Activated CD4-positive, alpha-beta memory T cell treated with anti-CD3 and anti-CD28 coated beads for 36 hours (primary cell): ENCODE data around the gene ARF5. TPM values are rescaled to one million over a fixed set of nuclear protein-coding genes. Genes with fewer than 3 reads are reported as not detected.
A peak's percentile ranks its signal among the peaks of the same experiment; 100 is the strongest.

ENCODE experiments used
- CTCF ChIA-PET: fragments of 350-600 bp; sonication (Branson Sonifier 250); formaldehyde crosslinking; loops from one replicate; lab custom pipeline; 2021; ENCODE audit warnings: antibody characterized with exemption, inconsistent platforms; lab: Charles Lee
- POLR2A ChIA-PET: fragments of 350-600 bp; sonication (Branson Sonifier 250); formaldehyde crosslinking; loops from one replicate; lab custom pipeline; 2021; ENCODE audit warnings: antibody characterized with exemption; lab: Charles Lee
- DNase-seq: peaks from one replicate; pipeline ENCODE4 v3.0.0-alpha.2; 2020
- H3K27ac Mint-ChIP-seq: one replicate; pipeline ENCODE4 v1.8.0; 2021; ENCODE audit warnings: mixed read lengths
- H3K27me3 Mint-ChIP-seq: one replicate; pipeline ENCODE4 v1.8.0; 2021; ENCODE audit warnings: mixed read lengths
- H3K36me3 Mint-ChIP-seq: one replicate; pipeline ENCODE4 v1.8.0; 2021; ENCODE audit warnings: mixed read lengths
- H3K4me1 Mint-ChIP-seq: one replicate; pipeline ENCODE4 v1.8.0; 2021; ENCODE audit warnings: low read depth, mixed read lengths
- H3K4me3 Mint-ChIP-seq: one replicate; pipeline ENCODE4 v1.8.0; 2021; ENCODE audit warnings: mild to moderate bottlenecking, mixed read lengths
- H3K9me3 Mint-ChIP-seq: one replicate; pipeline ENCODE4 v1.8.0; 2021; ENCODE audit warnings: mixed read lengths
- intact Hi-C: fragments of 100-400 bp; cut with micrococcal nuclease; formaldehyde crosslinking; loops from one replicate; pipeline ENCODE4 v1.15.1; 2023
- total RNA-seq, 2 experiments: library from RNA; stranded (reverse); gene quantifications; one replicate each; pipeline ENCODE4 v1.2.3, GENCODE V29; 2021

The ARF5 gene
- total RNA-seq, 2 experiments from 2014 or later: 128 to 129 TPM

DNA sequence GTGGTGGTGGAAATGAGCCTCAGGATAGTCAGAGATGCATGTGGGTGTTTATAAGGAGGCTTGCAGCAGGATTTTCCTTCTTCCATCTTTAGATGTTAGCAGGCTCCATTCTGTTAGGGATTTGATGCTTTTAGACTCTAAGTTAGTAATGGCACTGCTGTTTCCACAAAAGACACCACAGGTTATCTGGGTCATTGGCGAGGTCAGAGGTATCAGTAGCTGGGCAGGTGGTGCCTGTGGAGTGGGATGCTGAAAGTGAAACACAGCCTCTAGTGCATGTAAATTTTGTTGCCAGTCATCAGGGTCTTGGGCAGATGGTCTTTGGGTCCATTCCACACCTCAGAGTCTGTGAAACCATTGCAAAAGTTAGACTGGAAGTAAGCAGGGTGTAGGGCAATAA is 30.6 kb downstream of the ARF5 start:
- H3K36me3 Mint-ChIP-seq: no peaks in the 10 kb centered on the region
- H3K27me3 Mint-ChIP-seq: peaks cover 42% of the 10 kb centered on the region
- no peak for DNase-seq
- H3K4me1 Mint-ChIP-seq: peaks cover 6% of the 10 kb centered on the region
- no peaks in the 10 kb centered on the region for H3K9me3 Mint-ChIP-seq
- no peak overlapping the region for H3K27ac Mint-ChIP-seq
- CTCF ChIA-PET: no interaction called here
- intact Hi-C loops: no loop called here
- POLR2A ChIA-PET: no interaction called here
- H3K4me3 Mint-ChIP-seq: no peak overlapping the region

DNA sequence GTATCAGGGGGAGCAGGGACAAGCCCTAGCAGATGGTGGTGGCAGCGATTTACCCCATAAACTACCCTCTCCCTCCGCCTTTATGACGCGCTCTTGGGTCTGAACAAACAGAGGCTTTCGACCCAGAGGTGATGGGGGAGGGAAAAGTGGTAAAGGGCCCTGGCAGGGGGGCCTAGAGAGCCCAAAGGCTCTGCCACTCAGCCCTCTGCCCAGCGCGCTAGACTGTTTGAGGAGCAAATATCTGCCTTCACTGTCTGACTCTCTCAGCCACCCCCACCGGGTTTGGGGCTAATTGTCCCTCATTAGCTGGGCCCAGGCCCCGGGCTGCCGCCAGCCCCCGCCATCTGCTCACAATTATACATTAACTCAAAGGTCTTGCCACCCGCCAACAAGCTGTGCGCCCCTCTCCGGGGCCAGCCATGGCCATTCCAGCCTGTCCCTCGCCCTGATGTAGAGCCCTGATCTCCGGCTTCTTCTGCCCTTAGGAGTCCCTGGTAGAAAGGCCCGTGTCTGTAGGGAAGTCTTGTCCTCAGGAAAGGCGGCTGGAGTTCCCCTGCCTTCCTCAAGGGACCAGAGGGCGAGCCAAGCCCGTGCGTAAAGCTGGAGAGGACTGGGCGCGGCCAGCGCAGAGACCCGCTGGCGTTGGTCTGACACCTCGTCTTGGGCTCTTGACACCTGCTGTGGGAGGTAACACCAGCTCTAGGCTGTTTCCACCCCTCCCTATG is 31.6 kb downstream of the ARF5 start:
- H3K4me3 Mint-ChIP-seq: no peak overlapping the region
- intact Hi-C loops: no loop called here
- ChIA-PET CTCF (no interaction called here), POLR2A (no interaction called here)
- DNase-seq: no peak
- peaks cover 6% of the 10 kb centered on the region for H3K4me1 Mint-ChIP-seq
- H3K27me3 Mint-ChIP-seq: peaks cover 48% of the 10 kb centered on the region
- H3K36me3 Mint-ChIP-seq: no peaks in the 10 kb centered on the region
- no peak overlapping the region for H3K27ac Mint-ChIP-seq
- no peaks in the 10 kb centered on the region for H3K9me3 Mint-ChIP-seq

DNA sequence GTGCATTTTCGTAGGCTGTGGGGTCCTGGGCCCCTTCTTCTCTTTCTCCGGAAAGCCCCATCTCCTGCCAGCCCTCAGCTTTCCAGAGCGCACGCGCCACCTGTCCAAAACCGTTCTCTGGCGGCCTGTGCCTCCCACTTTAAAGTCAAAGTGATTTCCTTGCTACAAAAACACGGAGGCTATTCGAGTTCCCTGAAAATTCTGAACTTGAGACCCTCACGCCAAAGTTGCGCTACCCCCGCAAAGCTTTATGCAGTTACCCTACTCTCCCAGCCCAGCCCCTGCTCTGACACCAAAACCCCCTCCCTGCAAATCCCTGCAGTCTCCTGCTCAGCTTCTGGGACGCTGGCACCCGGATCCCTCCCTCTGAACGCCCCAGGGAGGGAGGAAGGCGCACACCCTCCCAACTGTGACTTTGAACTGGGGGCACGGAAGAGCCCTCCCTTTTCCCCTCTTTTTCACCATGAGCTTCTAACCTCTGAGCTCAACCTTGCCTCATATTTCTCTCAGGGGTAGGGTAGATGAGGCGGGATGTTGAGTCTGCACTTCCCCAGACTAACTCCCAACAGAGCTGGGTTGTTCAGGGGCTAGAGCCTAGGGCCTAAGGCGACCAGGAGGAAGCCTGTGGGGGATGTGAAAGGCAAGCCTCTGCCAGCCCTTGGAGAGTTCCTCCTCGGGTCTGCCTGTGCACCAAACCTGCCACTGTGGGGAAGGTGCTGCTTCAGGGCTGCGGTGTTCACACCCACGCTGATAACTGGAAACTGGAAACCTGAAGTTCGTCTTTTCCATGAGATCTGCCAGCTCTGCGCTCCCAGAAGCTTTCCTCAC is 32.4 kb downstream of the ARF5 start:
- H3K9me3 Mint-ChIP-seq: no peaks in the 10 kb centered on the region
- H3K27ac Mint-ChIP-seq: no peak overlapping the region
- H3K36me3 Mint-ChIP-seq: no peaks in the 10 kb centered on the region
- CTCF ChIA-PET: no interaction called here
- intact Hi-C loops: no loop called here
- H3K27me3 Mint-ChIP-seq: peaks cover 46% of the 10 kb centered on the region
- no peak for DNase-seq
- POLR2A ChIA-PET: no interaction called here
- H3K4me1 Mint-ChIP-seq: peaks cover 6% of the 10 kb centered on the region
- H3K4me3 Mint-ChIP-seq: no peak overlapping the region

DNA sequence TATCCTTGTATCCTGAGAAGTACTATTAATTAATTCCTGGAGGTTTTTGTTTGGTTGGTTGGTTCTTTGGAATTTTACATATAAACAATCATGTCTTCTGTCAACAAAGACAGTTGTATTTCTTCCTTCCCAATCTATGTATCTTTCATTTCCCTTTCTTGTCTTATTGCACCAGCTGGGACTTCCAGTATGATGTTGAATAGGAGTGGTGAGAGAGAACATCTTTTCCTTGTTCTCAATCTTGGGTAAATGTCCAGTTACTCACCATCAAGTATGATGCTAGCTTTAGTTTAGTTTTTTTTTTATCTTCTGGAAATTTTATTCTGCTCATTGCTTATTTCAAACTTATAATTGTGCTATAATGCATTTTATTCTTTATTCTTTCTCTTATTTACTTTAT is 37.1 kb downstream of the ARF5 start:
- no peaks in the 10 kb centered on the region for H3K9me3 Mint-ChIP-seq
- CTCF ChIA-PET: no interaction called here
- H3K27me3 Mint-ChIP-seq: peaks cover 25% of the 10 kb centered on the region
- H3K36me3 Mint-ChIP-seq: no peaks in the 10 kb centered on the region
- POLR2A ChIA-PET: no interaction called here
- H3K4me1 Mint-ChIP-seq: peaks cover 6% of the 10 kb centered on the region
- DNase-seq: no peak
- intact Hi-C loops: no loop called here
- H3K4me3 Mint-ChIP-seq: no peak overlapping the region
- H3K27ac Mint-ChIP-seq: no peak overlapping the region

- H3K4me3 Mint-ChIP-seq: no peak overlapping the region
- H3K4me1 Mint-ChIP-seq: no peaks in the 10 kb centered on the region
- no peak for DNase-seq
- H3K27ac Mint-ChIP-seq: no peak overlapping the region
- peaks cover 14% of the 10 kb centered on the region for H3K27me3 Mint-ChIP-seq
- ChIA-PET POLR2A (no interaction called here), CTCF (interaction anchor here (0.7 to 1.1 kb wide), 3 partner anchors 12 to 476 kb away, joined by 3 to 4 read pairs (median 3); no protein-coding TSS in a partner anchor)
- H3K36me3 Mint-ChIP-seq: no peaks in the 10 kb centered on the region
- intact Hi-C loops: no loop called here
- H3K9me3 Mint-ChIP-seq: no peaks in the 10 kb centered on the region
Measured at GRCh38 chr7:127628445-127628844, 40.2 kb downstream of the ARF5 start.

GRCh38 chr7:127629268-127629854 is 41.1 kb downstream of the ARF5 start:
- no peaks in the 10 kb centered on the region for H3K36me3 Mint-ChIP-seq
- intact Hi-C loops: no loop called here
- DNase-seq: peak; percentile 57
- H3K4me1 Mint-ChIP-seq: no peaks in the 10 kb centered on the region
- POLR2A ChIA-PET: no interaction called here
- H3K27ac Mint-ChIP-seq: no peak overlapping the region
- CTCF ChIA-PET: interaction anchor here (0.6 to 1.0 kb wide), 4 partner anchors 13 to 475 kb away, joined by 3 to 4 read pairs (median 3); no protein-coding TSS in a partner anchor
- peaks cover 12% of the 10 kb centered on the region for H3K27me3 Mint-ChIP-seq
- H3K4me3 Mint-ChIP-seq: no peak overlapping the region
- H3K9me3 Mint-ChIP-seq: no peaks in the 10 kb centered on the region

GRCh38 chr7:127632276-127632910 is 44.2 kb downstream of the ARF5 start:
- H3K36me3 Mint-ChIP-seq: no peaks in the 10 kb centered on the region
- ChIA-PET CTCF (no interaction called here), POLR2A (no interaction called here)
- DNase-seq: no peak
- H3K27me3 Mint-ChIP-seq: peaks cover 15% of the 10 kb centered on the region
- H3K4me1 Mint-ChIP-seq: peaks cover 2% of the 10 kb centered on the region
- no peak overlapping the region for H3K27ac Mint-ChIP-seq
- no peak overlapping the region for H3K4me3 Mint-ChIP-seq
- no peaks in the 10 kb centered on the region for H3K9me3 Mint-ChIP-seq
- intact Hi-C loops: no loop called here

- CTCF ChIA-PET: no interaction called here
- Mint-ChIP-seq H3K9me3 (no peaks in the 10 kb centered on the region), H3K27ac (no peak overlapping the region), H3K4me3 (no peak overlapping the region), H3K4me1 (peaks cover 2% of the 10 kb centered on the region), H3K27me3 (peaks cover 24% of the 10 kb centered on the region), H3K36me3 (no peaks in the 10 kb centered on the region)
- POLR2A ChIA-PET: no interaction called here
- intact Hi-C loops: no loop called here
- DNase-seq: no peak
Measured at GRCh38 chr7:127635659-127636285, 47.6 kb downstream of the ARF5 start.

DNA sequence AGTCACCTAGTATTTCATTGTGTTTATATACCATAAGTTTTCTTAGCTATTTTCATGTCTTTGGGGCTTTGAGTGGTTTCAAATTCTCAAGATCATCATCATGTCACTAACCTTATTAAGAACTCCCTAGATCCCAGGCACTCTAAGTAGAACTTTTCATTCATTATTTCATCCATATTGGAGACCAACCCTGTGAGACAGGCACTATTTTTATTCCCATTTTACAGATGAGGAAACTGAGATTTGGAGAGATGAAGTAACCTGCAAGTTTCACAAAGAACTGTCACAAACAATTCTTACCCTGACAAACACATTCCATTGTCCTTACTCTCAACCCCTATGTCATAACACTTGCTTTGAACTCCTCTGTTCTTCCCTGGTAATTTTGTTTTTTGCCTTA is 50.0 kb downstream of the ARF5 start:
- Mint-ChIP-seq H3K9me3 (no peaks in the 10 kb centered on the region), H3K4me3 (no peak overlapping the region), H3K36me3 (no peaks in the 10 kb centered on the region), H3K4me1 (peaks cover 2% of the 10 kb centered on the region), H3K27ac (no peak overlapping the region), H3K27me3 (peaks cover 19% of the 10 kb centered on the region)
- DNase-seq: no peak
- CTCF ChIA-PET: interaction anchor here (0.6 kb wide), 2 partner anchors 479 to 833 kb away, joined by 3 read pairs; no protein-coding TSS in a partner anchor
- POLR2A ChIA-PET: no interaction called here
- intact Hi-C loops: no loop called here
